Measurements from ENCODE around the gene PCDH7. TPM values are rescaled to one million over a fixed set of nuclear protein-coding genes. Genes with fewer than 3 reads are reported as not detected.
A peak's percentile ranks its signal among the peaks of the same experiment; 100 is the strongest.

The PCDH7 gene
- total and polyA plus RNA-seq, 2 donors from 2014 or later, result 1.4 to 10.2 TPM

GRCh38 chr4:30763321-30763727 is 43.2 kb downstream of the PCDH7 start:
- no peak overlapping the region for H3K27ac ChIP-seq (ENCODE audit: low read depth in 2 of 2, low read length in 2 of 2)
- no peak overlapping the region for H3K4me3 ChIP-seq (ENCODE audit: low read length in 3 of 3)
- H3K36me3 ChIP-seq (ENCODE audit: control insufficient read depth in 2 of 3, insufficient read depth in 3 of 3, low read length in 3 of 3), result no peaks in the 10 kb centered on the region
- H3K9ac ChIP-seq (ENCODE audit: low read length in 3 of 3), result no peak overlapping the region
- FAIRE-seq (no peak), DNase-seq (no peak)
- intact Hi-C loops (cut with DNase I), result no loop called here
- no peaks in the 10 kb centered on the region for H3K4me1 ChIP-seq (ENCODE audit: control insufficient read depth in 2 of 3, insufficient read depth in 2 of 3, low read depth in 1 of 3, low read length in 3 of 3)
- no peak for TF ChIP-seq CTCF (IDR thresholded peaks at IDR 0.05; ENCODE audit: borderline replicate concordance, extremely low read depth, insufficient read depth)
- no peaks in the 10 kb centered on the region for H3K9me3 ChIP-seq (ENCODE audit: control insufficient read depth in 2 of 3, insufficient read depth in 1 of 3, low read length in 3 of 3)
- H3K27me3 ChIP-seq (ENCODE audit: control insufficient read depth, insufficient read depth, low read length), result no peaks in the 10 kb centered on the region

DNA sequence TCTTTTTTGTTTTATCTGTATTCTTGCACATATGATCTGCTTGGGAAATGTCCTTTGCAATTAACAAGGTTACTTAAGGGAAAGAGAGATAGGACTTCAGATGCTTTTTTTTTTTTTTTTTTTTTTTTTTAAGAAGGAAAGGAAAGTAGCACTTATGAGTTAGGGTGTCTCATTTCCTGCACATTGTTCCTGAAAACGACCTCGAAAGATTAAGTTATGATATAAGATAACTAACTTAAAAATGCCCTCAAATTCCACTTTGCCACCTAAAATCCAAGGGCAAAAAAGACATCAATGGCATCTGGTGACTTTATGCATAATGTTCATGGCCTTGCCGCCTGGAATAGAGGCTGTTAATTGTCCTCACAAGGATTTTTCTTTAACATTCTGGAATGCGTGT is 44.9 kb downstream of the PCDH7 start:
- DNase-seq (no peak), FAIRE-seq (no peak)
- no peak overlapping the region for H3K9ac ChIP-seq (ENCODE audit: low read length in 3 of 3)
- TF ChIP-seq CTCF (IDR thresholded peaks at IDR 0.05; ENCODE audit: borderline replicate concordance, extremely low read depth, insufficient read depth), result no peak
- no peak overlapping the region for H3K4me3 ChIP-seq (ENCODE audit: low read length in 3 of 3)
- no peak overlapping the region for H3K27ac ChIP-seq (ENCODE audit: low read depth in 2 of 2, low read length in 2 of 2)
- intact Hi-C loops (cut with DNase I), result no loop called here
- H3K36me3 ChIP-seq (ENCODE audit: control insufficient read depth in 2 of 3, insufficient read depth in 3 of 3, low read length in 3 of 3), result no peaks in the 10 kb centered on the region
- H3K9me3 ChIP-seq (ENCODE audit: control insufficient read depth in 2 of 3, insufficient read depth in 1 of 3, low read length in 3 of 3), result no peaks in the 10 kb centered on the region
- H3K4me1 ChIP-seq (ENCODE audit: control insufficient read depth in 2 of 3, insufficient read depth in 2 of 3, low read depth in 1 of 3, low read length in 3 of 3), result peaks cover 0 to 6% (median 0%) of the 10 kb centered on the region in 3 donors
- no peaks in the 10 kb centered on the region for H3K27me3 ChIP-seq (ENCODE audit: control insufficient read depth, insufficient read depth, low read length)

DNA sequence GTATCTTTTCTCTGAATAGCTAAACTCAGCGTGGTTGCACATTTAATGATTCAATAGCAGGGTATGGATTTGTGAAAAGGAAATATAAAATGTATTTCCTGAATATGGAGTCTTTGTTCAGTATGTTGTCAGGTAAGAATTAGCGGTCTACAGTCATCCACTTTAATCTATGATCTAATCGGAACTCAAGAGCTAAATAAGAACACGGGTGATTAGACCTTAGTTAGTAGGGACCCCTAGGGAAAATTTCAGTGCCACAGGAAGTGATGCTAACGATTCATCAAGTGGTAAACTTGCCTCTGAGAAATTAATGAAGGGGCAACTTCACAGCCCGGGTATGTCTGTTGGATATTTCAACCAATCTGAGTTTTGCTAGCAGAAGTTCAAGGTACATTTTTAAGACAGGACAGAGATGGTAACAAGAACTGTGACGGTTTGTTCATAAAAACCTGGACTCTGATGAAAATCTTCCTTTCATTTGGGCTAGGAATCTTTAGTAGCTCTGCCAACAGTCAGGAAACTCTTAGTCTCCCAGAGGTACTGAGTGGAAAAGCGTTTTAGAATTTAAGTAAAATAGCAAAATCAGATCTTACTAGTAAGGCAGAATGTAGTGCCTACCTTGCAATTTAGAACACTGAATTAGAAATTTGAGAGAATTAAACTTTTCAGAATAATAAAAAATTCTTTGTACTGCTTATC is 47.1 kb downstream of the PCDH7 start:
- Histone ChIP-seq H3K9me3 (ENCODE audit: control insufficient read depth in 2 of 3, insufficient read depth in 1 of 3, low read length in 3 of 3) (no peaks in the 10 kb centered on the region), H3K4me3 (ENCODE audit: low read length in 3 of 3) (no peak overlapping the region), H3K27me3 (ENCODE audit: control insufficient read depth, insufficient read depth, low read length) (no peaks in the 10 kb centered on the region), H3K9ac (ENCODE audit: low read length in 3 of 3) (no peak overlapping the region), H3K36me3 (ENCODE audit: control insufficient read depth in 2 of 3, insufficient read depth in 3 of 3, low read length in 3 of 3) (no peaks in the 10 kb centered on the region), H3K27ac (ENCODE audit: low read depth in 2 of 2, low read length in 2 of 2) (no peak overlapping the region), H3K4me1 (ENCODE audit: control insufficient read depth in 2 of 3, insufficient read depth in 2 of 3, low read depth in 1 of 3, low read length in 3 of 3) (peaks cover 0 to 6% (median 0%) of the 10 kb centered on the region in 3 donors)
- TF ChIP-seq CTCF (IDR thresholded peaks at IDR 0.05; ENCODE audit: borderline replicate concordance, extremely low read depth, insufficient read depth), result no peak
- intact Hi-C loops (cut with DNase I), result no loop called here
- DNase-seq (peak in 1 of 5 donors; percentile 18), FAIRE-seq (no peak)

Data from kidney (tissue), 14 donors.